ENCODE results near the gene CD3E. TPM values are rescaled to one million over a fixed set of nuclear protein-coding genes. Genes with fewer than 3 reads are reported as not detected.
"Not testable (repeated sequence)": the region's sequence is repeated elsewhere in the genome, so short reads cannot be mapped to it uniquely, and the experiment has no call there.

CD3E gene
- total RNA-seq, 2 donors from 2014 or later, result 25.7 to 148 TPM

- peaks cover 10% of the 10 kb centered on the region for H3K36me3 Mint-ChIP-seq
- H3K9me3 Mint-ChIP-seq, result no peaks in the 10 kb centered on the region
- no peaks in the 10 kb centered on the region for H3K27me3 Mint-ChIP-seq
- DNase-seq (ENCODE audit: low spot score) (no peak), ATAC-seq (no peak)
- H3K27ac Mint-ChIP-seq, result peak overlapping the region in 1 of 2 donors; percentile 49
- no peak overlapping the region for H3K4me3 Mint-ChIP-seq
- H3K4me1 Mint-ChIP-seq (ENCODE audit: low read depth in 2 of 2), result peaks cover 22 to 34% of the 10 kb centered on the region in 2 donors
Measured at GRCh38 chr11:118301600-118302195, 2.8 kb upstream of the CD3E start.

- Mint-ChIP-seq H3K36me3 (peaks cover 15% of the 10 kb centered on the region), H3K27ac (peak overlapping the region; percentile 93 to 96), H3K4me3 (peak overlapping the region; percentile 89), H3K27me3 (no peaks in the 10 kb centered on the region), H3K4me1 (ENCODE audit: low read depth in 2 of 2) (peaks cover 27 to 41% of the 10 kb centered on the region in 2 donors), H3K9me3 (no peaks in the 10 kb centered on the region)
- peak in 1 of 2 donors; percentile 43 for ATAC-seq
- DNase-seq (ENCODE audit: low spot score), result no peak
Measured at GRCh38 chr11:118304227-118304567, 333 bp upstream of the CD3E start.

GRCh38 chr11:118305726-118306125 is 1.2 kb downstream of the CD3E start:
- peak overlapping the region; percentile 93 to 96 for H3K27ac Mint-ChIP-seq
- H3K4me1 Mint-ChIP-seq (ENCODE audit: low read depth in 2 of 2), result peaks cover 24 to 44% of the 10 kb centered on the region in 2 donors
- H3K27me3 Mint-ChIP-seq, result no peaks in the 10 kb centered on the region
- DNase-seq (ENCODE audit: low spot score), result no peak
- H3K36me3 Mint-ChIP-seq, result peaks cover 15% of the 10 kb centered on the region
- peak overlapping the region; percentile 89 for H3K4me3 Mint-ChIP-seq
- ATAC-seq, result peak in 1 of 2 donors; percentile 61
- H3K9me3 Mint-ChIP-seq, result no peaks in the 10 kb centered on the region

- no peaks in the 10 kb centered on the region for H3K27me3 Mint-ChIP-seq
- H3K27ac Mint-ChIP-seq, result peak overlapping the region; percentile 69 to 93
- no peak for DNase-seq (ENCODE audit: low spot score)
- ATAC-seq, result peak in 1 of 2 donors; percentile 26
- peaks cover 24 to 51% of the 10 kb centered on the region in 2 donors for H3K4me1 Mint-ChIP-seq (ENCODE audit: low read depth in 2 of 2)
- peak overlapping the region; percentile 50 for H3K4me3 Mint-ChIP-seq
- H3K9me3 Mint-ChIP-seq, result no peaks in the 10 kb centered on the region
- H3K36me3 Mint-ChIP-seq, result peaks cover 15% of the 10 kb centered on the region
Measured at GRCh38 chr11:118306556-118306955, 2.0 kb downstream of the CD3E start.

GRCh38 chr11:118308995-118309528 is 4.5 kb downstream of the CD3E start:
- not testable (repeated sequence) for H3K27me3 Mint-ChIP-seq; H3K9me3 Mint-ChIP-seq; H3K4me3 Mint-ChIP-seq; ATAC-seq; DNase-seq (ENCODE audit: low spot score)
- Mint-ChIP-seq H3K4me1 (ENCODE audit: low read depth in 2 of 2) (peaks cover 34 to 59% of the 10 kb centered on the region in 2 donors), H3K36me3 (peaks cover 15% of the 10 kb centered on the region), H3K27ac (peak overlapping the region; percentile 0 to 7)

- DNase-seq (ENCODE audit: low spot score) (no peak), ATAC-seq (no peak)
- H3K9me3 Mint-ChIP-seq, result no peaks in the 10 kb centered on the region
- H3K4me1 Mint-ChIP-seq (ENCODE audit: low read depth in 2 of 2), result peaks cover 32 to 55% of the 10 kb centered on the region in 2 donors
- H3K27me3 Mint-ChIP-seq, result no peaks in the 10 kb centered on the region
- H3K36me3 Mint-ChIP-seq, result peaks cover 11% of the 10 kb centered on the region
- no peak overlapping the region for H3K27ac Mint-ChIP-seq
- H3K4me3 Mint-ChIP-seq, result no peak overlapping the region
Measured at GRCh38 chr11:118310271-118310670, 5.7 kb downstream of the CD3E start.

- DNase-seq (ENCODE audit: low spot score) (no peak), ATAC-seq (no peak)
- H3K4me3 Mint-ChIP-seq, result no peak overlapping the region
- H3K36me3 Mint-ChIP-seq, result peaks cover 7% of the 10 kb centered on the region
- H3K27me3 Mint-ChIP-seq, result no peaks in the 10 kb centered on the region
- no peaks in the 10 kb centered on the region for H3K9me3 Mint-ChIP-seq
- H3K27ac Mint-ChIP-seq, result peak overlapping the region; percentile 32 to 45
- peaks cover 35 to 57% of the 10 kb centered on the region in 2 donors for H3K4me1 Mint-ChIP-seq (ENCODE audit: low read depth in 2 of 2)
Measured at GRCh38 chr11:118310781-118311485, 6.4 kb downstream of the CD3E start.

GRCh38 chr11:118311518-118311917 is 7.0 kb downstream of the CD3E start:
- no peaks in the 10 kb centered on the region for H3K9me3 Mint-ChIP-seq
- H3K36me3 Mint-ChIP-seq, result peaks cover 5% of the 10 kb centered on the region
- H3K27ac Mint-ChIP-seq, result peak overlapping the region; percentile 32 to 45
- DNase-seq (ENCODE audit: low spot score) (no peak), ATAC-seq (no peak)
- H3K27me3 Mint-ChIP-seq, result no peaks in the 10 kb centered on the region
- peaks cover 39 to 60% of the 10 kb centered on the region in 2 donors for H3K4me1 Mint-ChIP-seq (ENCODE audit: low read depth in 2 of 2)
- H3K4me3 Mint-ChIP-seq, result no peak overlapping the region

- H3K36me3 Mint-ChIP-seq, result no peaks in the 10 kb centered on the region
- H3K9me3 Mint-ChIP-seq, result no peaks in the 10 kb centered on the region
- no peak for DNase-seq (ENCODE audit: low spot score)
- H3K27me3 Mint-ChIP-seq, result no peaks in the 10 kb centered on the region
- no peak for ATAC-seq
- H3K4me1 Mint-ChIP-seq (ENCODE audit: low read depth in 2 of 2), result peaks cover 41 to 60% of the 10 kb centered on the region in 2 donors
- H3K27ac Mint-ChIP-seq, result peak overlapping the region; percentile 29 to 32
- H3K4me3 Mint-ChIP-seq, result no peak overlapping the region
Measured at GRCh38 chr11:118312328-118312727, 7.8 kb downstream of the CD3E start.

- H3K27ac Mint-ChIP-seq, result peak overlapping the region in 1 of 2 donors; percentile 32
Measured at GRCh38 chr11:118313242-118313641, 8.7 kb downstream of the CD3E start.

GRCh38 chr11:118314988-118315411 is 10.5 kb downstream of the CD3E start:
- Mint-ChIP-seq H3K4me3 (peak overlapping the region; percentile 86), H3K36me3 (peaks cover 8% of the 10 kb centered on the region)
- ATAC-seq, result no peak

More at GRCh38 chr11:118313242-118313641, 8.7 kb downstream of the CD3E start:
- H3K36me3 Mint-ChIP-seq, result no peaks in the 10 kb centered on the region
- H3K4me1 Mint-ChIP-seq (ENCODE audit: low read depth in 2 of 2), result peaks cover 44 to 62% of the 10 kb centered on the region in 2 donors
- no peaks in the 10 kb centered on the region for H3K27me3 Mint-ChIP-seq
- no peaks in the 10 kb centered on the region for H3K9me3 Mint-ChIP-seq
- no peak overlapping the region for H3K4me3 Mint-ChIP-seq
- no peak for DNase-seq (ENCODE audit: low spot score)
- ATAC-seq, result no peak

GRCh38 chr11:118318124-118318523 is 13.6 kb downstream of the CD3E start:
- Mint-ChIP-seq H3K36me3 (peaks cover 15% of the 10 kb centered on the region), H3K9me3 (no peaks in the 10 kb centered on the region), H3K27me3 (no peaks in the 10 kb centered on the region), H3K4me3 (no peak overlapping the region), H3K27ac (no peak overlapping the region), H3K4me1 (ENCODE audit: low read depth in 2 of 2) (peaks cover 59 to 63% of the 10 kb centered on the region in 2 donors)
- no peak for DNase-seq (ENCODE audit: low spot score)
- ATAC-seq, result no peak

More at GRCh38 chr11:118314988-118315411, 10.5 kb downstream of the CD3E start:
- peak overlapping the region; percentile 60 to 68 for H3K27ac Mint-ChIP-seq
- no peaks in the 10 kb centered on the region for H3K27me3 Mint-ChIP-seq
- no peak for DNase-seq (ENCODE audit: low spot score)
- H3K4me1 Mint-ChIP-seq (ENCODE audit: low read depth in 2 of 2), result peaks cover 56 to 74% of the 10 kb centered on the region in 2 donors
- H3K9me3 Mint-ChIP-seq, result no peaks in the 10 kb centered on the region

GRCh38 chr11:118318581-118319336 is 14.2 kb downstream of the CD3E start:
- H3K9me3 Mint-ChIP-seq, result no peaks in the 10 kb centered on the region
- H3K36me3 Mint-ChIP-seq, result peaks cover 15% of the 10 kb centered on the region
- H3K4me1 Mint-ChIP-seq (ENCODE audit: low read depth in 2 of 2), result peaks cover 56 to 60% of the 10 kb centered on the region in 2 donors
- no peak for DNase-seq (ENCODE audit: low spot score)
- H3K27me3 Mint-ChIP-seq, result no peaks in the 10 kb centered on the region
- H3K4me3 Mint-ChIP-seq, result no peak overlapping the region
- peak overlapping the region; percentile 16 to 57 for H3K27ac Mint-ChIP-seq
- ATAC-seq, result no peak

Data from natural killer cell treated with Interleukin-12 subunit alpha and Interleukin-12 subunit beta and Interleukin-15 and Interleukin-18, amount 100 ng/mL, for 72 hours (primary cell).